Hypothalamus (tissue), 51 donors: ENCODE measurements around the gene DCLK2.
"Not testable (repeated sequence)": the region's sequence is repeated elsewhere in the genome, so short reads cannot be mapped to it uniquely, and the experiment has no call there.

ENCODE experiments used
- DNase-seq, 51 donors: peaks; one replicate each; lab custom pipeline; 2025; lab: John Stamatoyannopoulos, UW

Gene DCLK2

GRCh38 chr4:150145090-150145945, 67.1 kb downstream of the DCLK2 start:
- no peak for DNase-seq

DNA sequence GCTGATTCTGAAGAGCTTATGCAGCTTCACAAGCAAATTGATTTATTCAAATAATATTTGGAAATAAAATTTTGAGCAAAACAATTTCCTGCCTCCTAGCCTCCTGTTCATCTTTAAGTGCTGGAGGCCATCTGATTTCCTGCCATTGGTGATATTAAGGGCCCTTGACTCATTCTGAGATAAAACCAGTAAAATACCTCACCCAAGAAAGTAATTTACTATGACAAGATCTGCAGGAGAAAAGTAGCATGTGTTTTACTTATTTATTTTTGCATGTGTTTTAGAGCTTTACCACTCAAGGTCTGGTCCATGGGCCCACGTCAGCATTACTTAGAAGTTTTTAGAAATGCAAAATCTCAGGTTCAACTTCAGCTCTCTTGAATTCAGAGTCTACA, 67.7 kb downstream of the DCLK2 start:
- no peak for DNase-seq

- peak in 2 of 51 donors; percentile 27 to 59 for DNase-seq
Observed at GRCh38 chr4:150149381-150149780, 71.1 kb downstream of the DCLK2 start.

- DNase-seq = peak in 33 of 51 donors; percentile 11 to 79 (median 42)
Observed at GRCh38 chr4:150150629-150151062, 72.4 kb downstream of the DCLK2 start.

DNA sequence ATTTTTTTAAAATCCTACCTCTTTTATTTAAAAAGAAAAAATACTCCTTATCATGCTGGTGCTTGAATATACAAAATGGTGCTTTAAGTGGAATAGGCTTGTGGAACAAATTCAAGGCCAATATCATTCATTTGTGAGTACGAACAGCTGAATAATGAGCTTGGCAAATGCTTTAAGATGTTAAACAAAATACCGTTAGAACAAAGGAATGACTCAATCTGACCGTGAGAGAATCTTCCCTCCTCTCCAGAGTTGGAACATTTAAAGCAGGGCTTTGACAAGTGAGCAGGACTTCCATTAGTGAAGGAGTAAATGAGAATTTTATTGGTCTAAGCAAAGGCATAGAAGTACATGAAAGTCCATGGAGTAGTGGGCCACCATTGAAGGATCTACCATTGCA, 74.5 kb downstream of the DCLK2 start:
- DNase-seq = peak in 2 of 51 donors; percentile 4 to 14

DNA sequence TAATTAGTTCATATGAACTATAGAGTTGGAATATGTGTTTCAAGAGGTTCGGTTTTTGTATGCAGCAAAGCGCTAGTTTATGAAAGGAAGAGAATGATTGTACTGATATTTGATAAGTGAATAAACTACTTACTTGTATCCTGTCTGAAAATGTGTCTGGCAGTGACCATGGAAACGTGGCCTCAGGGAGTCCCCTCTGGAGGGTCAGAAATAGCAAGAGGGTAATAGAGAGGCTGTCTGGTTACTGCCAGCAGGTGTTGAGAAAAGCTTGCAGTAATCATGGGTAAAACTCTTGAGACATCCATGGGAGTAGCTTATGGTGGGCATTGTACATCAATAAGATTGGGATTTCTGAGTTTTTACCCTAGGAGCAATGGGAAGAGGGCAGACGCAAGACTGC, 77.1 kb downstream of the DCLK2 start:
- no peak for DNase-seq

DNA sequence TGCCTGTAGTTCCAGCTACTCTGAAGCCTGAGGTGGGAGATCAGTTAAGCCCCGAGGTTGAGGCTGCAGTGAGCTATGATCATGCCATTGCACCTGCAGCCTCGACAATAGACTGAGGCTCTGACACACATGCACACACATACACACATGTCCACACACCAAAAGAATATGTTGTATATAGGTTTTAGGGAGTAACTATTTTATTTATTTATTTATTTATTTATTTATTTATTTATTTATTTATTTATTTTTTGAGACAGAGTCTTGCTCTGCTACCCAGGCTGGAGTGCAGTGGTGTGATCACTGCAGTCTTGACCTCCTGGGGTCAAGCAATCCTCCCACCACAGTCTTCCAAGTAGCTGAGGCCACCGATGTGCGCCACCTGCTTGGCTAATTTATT, 78.3 kb downstream of the DCLK2 start:
- no peak for DNase-seq

GRCh38 chr4:150158041-150158440, 79.8 kb downstream of the DCLK2 start:
- no peak for DNase-seq

DNA sequence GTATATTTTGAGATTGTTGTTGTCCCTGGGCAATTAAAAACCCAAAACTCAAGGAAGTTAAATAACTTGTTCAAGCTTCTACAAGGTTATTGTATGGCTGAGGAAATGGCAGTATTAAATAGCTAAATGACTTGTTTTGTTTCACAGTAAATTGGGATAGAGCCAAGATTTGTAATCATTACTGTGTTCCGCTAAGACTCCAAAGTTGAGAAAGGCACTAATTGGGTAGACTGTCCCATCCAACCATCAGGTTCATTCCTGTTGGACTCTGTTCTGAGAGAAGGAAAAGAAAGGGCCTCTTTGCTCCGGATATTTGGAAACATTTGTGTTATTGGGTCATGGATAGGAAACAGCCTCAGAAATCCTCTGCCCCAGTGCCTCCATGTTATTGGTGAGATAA, 82.2 kb downstream of the DCLK2 start:
- DNase-seq = no peak

- no peak for DNase-seq
Observed at GRCh38 chr4:150161109-150161508, 82.9 kb downstream of the DCLK2 start.

DNA sequence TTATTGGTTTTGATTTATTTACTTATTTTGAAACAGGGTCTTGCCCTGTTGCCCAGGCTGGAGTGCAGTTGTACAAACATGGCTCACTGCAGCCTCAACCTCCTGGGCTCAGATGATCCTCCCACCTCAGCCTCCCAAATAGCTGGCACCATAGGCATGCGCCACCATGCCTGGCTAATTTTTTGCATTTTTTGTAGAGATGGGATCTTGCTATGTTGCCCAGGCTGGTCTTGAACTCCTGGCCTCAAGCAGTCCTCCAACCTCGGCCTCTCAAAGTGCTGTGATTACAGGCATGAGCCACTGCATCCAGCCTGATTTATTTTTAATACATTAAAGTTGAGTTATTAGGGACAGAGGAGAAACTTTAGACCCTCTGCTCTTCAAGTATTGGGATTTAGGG, 83.8 kb downstream of the DCLK2 start:
- not testable (repeated sequence) for DNase-seq

- DNase-seq = no peak
Observed at GRCh38 chr4:150164055-150164454, 85.8 kb downstream of the DCLK2 start.

DNA sequence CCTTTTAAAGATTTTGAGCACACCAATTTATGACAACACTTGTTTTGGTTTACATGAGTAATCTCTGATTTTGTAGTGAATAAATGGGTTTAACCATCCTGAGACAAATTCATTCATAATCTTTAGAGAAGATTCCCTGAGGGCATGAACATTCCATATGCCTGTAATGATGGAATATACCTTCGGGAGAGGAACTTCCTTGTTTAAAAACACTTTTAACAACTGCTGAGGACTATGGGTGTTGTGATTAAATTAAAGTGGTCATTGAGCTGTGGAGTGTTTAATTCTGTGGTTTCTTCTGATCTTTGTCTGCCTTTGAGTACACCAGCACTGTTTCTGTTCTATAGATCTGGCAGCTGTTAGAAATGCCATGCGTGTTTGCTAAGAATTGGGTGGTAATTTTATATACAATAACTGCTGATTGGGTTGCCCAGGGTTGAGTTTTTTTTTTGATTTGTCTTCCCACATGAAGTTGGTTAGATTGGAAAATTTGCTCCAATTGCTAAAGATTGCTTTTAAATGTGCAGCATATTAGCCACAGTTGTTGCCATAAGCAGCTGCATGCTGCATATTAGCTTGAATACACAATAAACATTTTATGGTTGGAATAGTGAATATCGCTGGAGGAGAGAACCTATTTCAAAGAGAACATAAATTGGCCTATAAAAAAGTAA, 86.8 kb downstream of the DCLK2 start:
- DNase-seq = no peak

- DNase-seq = no peak
Observed at GRCh38 chr4:150167054-150167453, 88.8 kb downstream of the DCLK2 start.

- DNase-seq = peak in 5 of 51 donors; percentile 12 to 66 (median 37)
Observed at GRCh38 chr4:150173432-150173861, 95.2 kb downstream of the DCLK2 start.

DNA sequence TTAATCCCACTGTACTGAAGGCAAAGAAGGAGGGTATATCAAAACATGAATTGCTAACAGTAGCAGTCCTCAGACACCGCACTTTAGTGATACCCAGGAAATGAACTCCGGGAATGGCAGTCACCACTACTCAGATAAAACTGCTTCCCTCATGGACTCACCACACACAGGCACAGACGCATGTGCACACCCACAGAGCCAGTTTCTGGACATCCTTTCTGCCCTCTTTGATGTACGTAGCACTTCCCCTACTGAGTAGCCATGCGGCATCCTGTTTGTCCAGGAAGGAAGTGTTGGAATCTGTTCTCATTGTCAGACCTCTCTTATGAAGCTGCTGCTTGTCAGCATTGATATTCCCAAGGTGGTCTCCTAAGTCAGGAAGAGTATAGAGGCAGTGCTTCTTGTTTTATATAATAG, 95.7 kb downstream of the DCLK2 start:
- peak in 4 of 51 donors; percentile 13 to 66 (median 20) for DNase-seq

DNA sequence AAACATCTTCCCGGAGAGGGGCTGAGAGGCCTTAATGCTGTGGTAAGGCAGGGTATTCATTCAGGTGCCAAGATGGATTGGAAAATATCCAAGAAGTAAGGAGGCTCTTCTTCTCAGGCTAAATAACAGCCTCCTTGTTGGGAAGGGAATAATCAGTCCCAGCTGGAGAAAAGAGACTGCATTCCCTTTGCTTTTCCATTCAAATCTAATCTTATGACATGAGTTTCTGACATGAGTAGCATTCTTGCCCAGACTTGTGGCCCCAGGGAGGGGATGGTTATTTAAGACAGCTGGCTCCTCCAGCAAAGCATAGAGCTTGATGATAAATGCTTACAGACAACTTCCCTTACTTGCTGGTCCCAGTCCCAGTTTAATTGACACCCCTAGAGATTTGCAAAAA, 98.3 kb downstream of the DCLK2 start:
- DNase-seq = peak in 2 of 51 donors; percentile 5 to 13

DNA sequence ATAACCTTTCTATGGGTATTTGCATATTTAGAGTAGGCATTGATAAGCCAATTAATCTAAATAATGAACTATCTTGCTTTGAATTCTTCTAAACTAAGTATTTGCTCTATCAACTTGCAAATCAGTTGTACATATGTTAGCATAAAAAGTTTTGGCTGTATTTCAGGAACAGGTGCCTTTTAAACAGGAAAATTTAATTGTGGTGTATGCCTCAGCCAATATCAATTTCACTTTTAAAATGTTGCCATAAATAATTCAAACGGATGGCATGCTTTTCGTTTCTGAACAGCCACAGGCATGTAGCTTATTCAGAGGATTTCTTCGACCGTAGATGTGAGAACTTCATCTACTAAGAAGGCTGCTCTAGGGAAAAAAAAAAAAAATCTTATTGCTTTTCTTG, 99.9 kb downstream of the DCLK2 start:
- no peak for DNase-seq

GRCh38 chr4:150181536-150181935, 103.3 kb downstream of the DCLK2 start:
- DNase-seq = peak in 9 of 51 donors; percentile 4 to 54 (median 15)

DNA sequence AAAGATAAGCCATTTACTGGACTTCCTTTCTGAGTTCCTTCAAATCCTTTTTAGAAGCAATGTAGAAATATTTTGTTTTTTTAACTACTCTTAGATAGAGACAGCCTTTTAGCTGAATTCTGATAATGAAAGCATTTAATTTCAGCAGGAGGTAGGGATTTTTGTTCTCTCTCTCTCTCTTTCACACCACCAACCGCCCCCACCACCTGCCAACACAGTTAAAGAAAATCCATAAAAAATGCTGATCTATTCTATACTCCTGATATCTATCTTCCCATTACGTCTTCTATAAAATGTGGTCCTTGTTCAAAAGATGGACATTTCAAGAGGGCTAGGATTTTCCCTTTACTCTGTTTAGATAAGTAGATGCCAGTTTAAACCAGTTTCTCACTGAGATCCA, 104.5 kb downstream of the DCLK2 start:
- no peak for DNase-seq

DNA sequence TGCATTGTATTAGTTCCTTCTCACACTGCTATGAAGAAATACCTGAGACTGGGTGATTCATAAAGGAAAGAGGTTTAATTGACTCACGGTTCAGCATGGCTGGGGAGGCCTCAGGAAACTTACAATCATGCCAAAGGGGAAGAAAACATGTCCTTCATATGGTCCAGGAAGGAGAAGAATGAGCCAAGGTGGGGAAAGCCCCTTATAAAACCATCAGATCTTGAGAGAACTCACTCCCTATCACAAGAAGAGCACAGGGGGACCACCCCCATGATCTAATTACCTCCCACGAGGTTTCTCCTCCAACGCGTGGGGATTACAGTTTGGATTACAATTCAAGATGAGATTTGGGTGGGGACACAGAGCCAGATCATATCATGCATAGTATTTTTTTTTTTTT, 106.8 kb downstream of the DCLK2 start:
- not testable (repeated sequence) for DNase-seq

GRCh38 chr4:150192986-150193385, 114.7 kb downstream of the DCLK2 start:
- no peak for DNase-seq
